GM12878 (cell line): ENCODE results near the gene NT5M. TPM values are rescaled to one million over a fixed set of nuclear protein-coding genes. Genes with fewer than 3 reads are reported as not detected.

Experiments
- CBFB ChIP-seq: IDR thresholded peaks from 2 replicates; pipeline ENCODE4 v1.6.1; 2016; ENCODE audit warnings: antibody characterized with exemption, low read depth
- EP300 ChIP-seq, 2 experiments: fragments of 150-350 bp in 1 of 2; IDR thresholded peaks; 2 replicates each; pipeline ENCODE4 v1.6.1; 2011 to 2012; ENCODE audit warnings: low read depth in 2 of 2, low read length in 2 of 2, borderline replicate concordance in 1 of 2, improper control_type of control experiment in 1 of 2, inconsistent platforms in 1 of 2; ENCODE audit not compliant: control insufficient read depth in 1 of 2
- LARP7 ChIP-seq: fragments of 450-650 bp; IDR thresholded peaks from 2 replicates; pipeline ENCODE4 v1.6.1; 2017; ENCODE audit warnings: mild to moderate bottlenecking
- MTA3 ChIP-seq: IDR thresholded peaks from 2 replicates; pipeline ENCODE4 v1.6.1; 2012; ENCODE audit warnings: low read length, inconsistent platforms, borderline replicate concordance
- MYC ChIP-seq: IDR thresholded peaks from 2 replicates; pipeline ENCODE4 v1.6.1; 2011; ENCODE audit warnings: mild to moderate bottlenecking, low read length, moderate library complexity, inconsistent platforms; ENCODE audit not compliant: insufficient read depth, insufficient replicate concordance, insufficient read length, severe bottlenecking
- PAX5 ChIP-seq: IDR thresholded peaks from 2 replicates; pipeline ENCODE4 v1.6.1; 2011; ENCODE audit warnings: low read depth, low read length, borderline replicate concordance
- POLR2A ChIP-seq: IDR thresholded peaks from 2 replicates; pipeline ENCODE4 v1.6.1; 2011; ENCODE audit warnings: low read depth, mild to moderate bottlenecking, low read length
- POU2F2 ChIP-seq: IDR thresholded peaks from 3 replicates; pipeline ENCODE4 v1.6.1; 2011; ENCODE audit warnings: low read depth, mild to moderate bottlenecking, low read length, borderline replicate concordance
- SUZ12 ChIP-seq: fragments of 200-600 bp; sonication (generic); IDR thresholded peaks from one replicate; pipeline ENCODE4 v1.6.1; 2018; ENCODE audit warnings: antibody characterized with exemption, mild to moderate bottlenecking; ENCODE audit not compliant: unreplicated experiment
- TCF3 ChIP-seq: IDR thresholded peaks from 2 replicates; pipeline ENCODE4 v1.6.1; 2012; ENCODE audit warnings: low read depth, mild to moderate bottlenecking, low read length, borderline replicate concordance; ENCODE audit not compliant: insufficient read depth
- polyA plus RNA-seq, 11 experiments: library from polyadenylated mRNA; depleted of rRNA in 4 of 11; unstranded in 6 of 11; stranded (reverse) in 5 of 11; fragments of >200 nt; fragmentation: Nextera tagmentation in 4 of 11; fragmentation: Illumina TruSeq in 1 of 11; extraction: Ambion mirVana in 4 of 11; extraction: Trizol in 1 of 11; gene quantifications; 1 replicate in 1 of 11; 2 replicates in 10 of 11; pipeline versions ENCODE4 v1.2.1 to v1.2.3, GENCODE V29; 2011 to 2016; ENCODE audit warnings: inconsistent platforms in 2 of 11, missing spikeins in 2 of 11, low read depth in 1 of 11
- total RNA-seq, 4 experiments: library from RNA; depleted of rRNA in 3 of 4; stranded (reverse); fragments of >200 nt in 3 of 4; fragmentation: Illumina TruSeq in 1 of 4; extraction: Trizol in 1 of 4; gene quantifications; 2 replicates each; pipeline versions ENCODE4 v1.2.1 to v1.2.3, GENCODE V29; 2013 to 2021
- TF ChIP-seq, protein P1 (sequence below): fragments of 450-650 bp; IDR thresholded peaks from 2 replicates; pipeline ENCODE4 v1.6.1; 2016; ENCODE audit warnings: mild to moderate bottlenecking
- TF ChIP-seq, protein P2 (sequence below): IDR thresholded peaks from 2 replicates; pipeline ENCODE4 v1.6.1; 2012; ENCODE audit warnings: low read length, inconsistent platforms
- TF ChIP-seq, protein P3 (sequence below): fragments of 450-650 bp; IDR thresholded peaks from 2 replicates; pipeline ENCODE4 v1.6.1; 2018; ENCODE audit warnings: mild to moderate bottlenecking, low read depth, moderate library complexity; ENCODE audit not compliant: partially characterized antibody
- TF ChIP-seq, protein P4 (sequence below): fragments of 150-350 bp; IDR thresholded peaks from 2 replicates; pipeline ENCODE4 v1.6.1; 2014; ENCODE audit warnings: mild to moderate bottlenecking, low read depth, low read length
- TF ChIP-seq, protein P5 (sequence below): IDR thresholded peaks from 2 replicates; pipeline ENCODE4 v1.6.1; 2012; ENCODE audit warnings: low read depth, low read length, improper control_type of control experiment
- TF ChIP-seq, protein P6 (sequence below): fragments of 450-650 bp; IDR thresholded peaks from 2 replicates; pipeline ENCODE4 v1.6.1; 2017; ENCODE audit warnings: mild to moderate bottlenecking, low read depth, inconsistent platforms; ENCODE audit not compliant: poor library complexity, severe bottlenecking

The NT5M gene
- total and polyA plus RNA-seq, 10 of the 15 experiments (the other 5 are each of a cell fraction or from before 2014, with no cell fraction given): 0.18 to 14.1 (median 2.9) TPM

DNA sequence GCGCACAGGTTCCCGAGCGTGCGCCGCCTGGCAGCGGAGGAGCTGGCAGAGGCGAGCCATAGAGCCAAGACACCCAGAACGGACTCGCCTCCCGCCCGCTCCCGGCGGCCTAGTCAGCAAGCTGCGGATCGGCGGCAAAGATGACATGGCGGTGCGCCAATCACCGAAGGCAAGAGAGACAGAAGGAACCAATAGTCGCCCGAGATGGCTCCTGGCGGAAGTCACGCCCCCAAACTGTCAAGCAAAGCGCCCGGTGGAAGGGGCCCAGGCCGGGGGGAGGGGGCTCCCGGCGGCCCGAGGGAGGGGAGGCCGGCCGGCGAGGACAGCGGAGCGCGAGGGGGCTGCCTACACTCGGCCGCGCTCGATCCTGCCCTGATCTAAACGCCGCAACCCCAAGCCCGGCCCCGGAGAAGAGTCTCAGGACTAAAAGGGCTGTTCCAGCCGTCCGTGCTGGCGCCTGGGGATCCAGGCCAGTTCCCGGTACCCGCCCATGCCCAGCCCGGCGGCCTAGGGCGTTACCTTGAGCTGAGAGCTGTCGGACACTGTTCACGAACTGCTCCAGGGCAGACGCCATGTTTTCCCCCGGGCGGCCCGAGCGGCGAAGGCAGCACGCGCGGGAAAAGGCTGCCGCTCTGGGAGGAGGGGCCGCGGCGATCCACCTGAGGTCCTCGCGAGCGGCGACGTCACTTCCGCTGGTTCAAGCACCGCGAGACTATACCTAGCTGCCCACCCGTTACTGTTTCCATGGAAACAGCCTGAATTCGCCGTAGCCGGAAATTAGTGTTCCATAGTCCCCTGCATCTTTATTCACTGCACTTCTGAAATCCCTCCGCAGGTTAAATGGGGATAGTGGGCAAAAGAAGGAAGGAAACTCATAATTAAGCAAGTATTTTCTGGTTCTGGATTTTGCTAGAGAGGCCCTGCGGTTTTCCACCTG lies 22.3 kb upstream of the NT5M start, which contains the start of gene COPS3 (continued):
- TF ChIP-seq SUZ12 (no peak), MTA3 (peak; percentile 72; the same call in 1 of the 2 replicates), TCF3 (0 out of 2 replicates have a peak, but pooled peaks have one; percentile 55), CBFB (no peak; the same call in 1 of the 2 replicates), POLR2A (peak; percentile 94), MYC (no peak), PAX5 (peak; percentile 81; the same call in 1 of the 2 replicates), LARP7 (peak; percentile 87), EP300 (IDR thresholded peaks at IDR 0.05; ENCODE audit: borderline replicate concordance in 1 of 2, control insufficient read depth in 1 of 2, low read depth in 2 of 2, low read length in 2 of 2) (no peak), POU2F2 (peak; percentile 87; the same call in 2 of the 3 replicates)
- TF ChIP-seq, protein P1, sequence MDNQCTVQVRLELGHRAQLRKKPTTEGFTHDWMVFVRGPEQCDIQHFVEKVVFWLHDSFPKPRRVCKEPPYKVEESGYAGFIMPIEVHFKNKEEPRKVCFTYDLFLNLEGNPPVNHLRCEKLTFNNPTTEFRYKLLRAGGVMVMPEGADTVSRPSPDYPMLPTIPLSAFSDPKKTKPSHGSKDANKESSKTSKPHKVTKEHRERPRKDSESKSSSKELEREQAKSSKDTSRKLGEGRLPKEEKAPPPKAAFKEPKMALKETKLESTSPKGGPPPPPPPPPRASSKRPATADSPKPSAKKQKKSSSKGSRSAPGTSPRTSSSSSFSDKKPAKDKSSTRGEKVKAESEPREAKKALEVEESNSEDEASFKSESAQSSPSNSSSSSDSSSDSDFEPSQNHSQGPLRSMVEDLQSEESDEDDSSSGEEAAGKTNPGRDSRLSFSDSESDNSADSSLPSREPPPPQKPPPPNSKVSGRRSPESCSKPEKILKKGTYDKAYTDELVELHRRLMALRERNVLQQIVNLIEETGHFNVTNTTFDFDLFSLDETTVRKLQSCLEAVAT: 0 out of 2 replicates have a peak, but pooled peaks have one; percentile 50
- TF ChIP-seq, protein P2, sequence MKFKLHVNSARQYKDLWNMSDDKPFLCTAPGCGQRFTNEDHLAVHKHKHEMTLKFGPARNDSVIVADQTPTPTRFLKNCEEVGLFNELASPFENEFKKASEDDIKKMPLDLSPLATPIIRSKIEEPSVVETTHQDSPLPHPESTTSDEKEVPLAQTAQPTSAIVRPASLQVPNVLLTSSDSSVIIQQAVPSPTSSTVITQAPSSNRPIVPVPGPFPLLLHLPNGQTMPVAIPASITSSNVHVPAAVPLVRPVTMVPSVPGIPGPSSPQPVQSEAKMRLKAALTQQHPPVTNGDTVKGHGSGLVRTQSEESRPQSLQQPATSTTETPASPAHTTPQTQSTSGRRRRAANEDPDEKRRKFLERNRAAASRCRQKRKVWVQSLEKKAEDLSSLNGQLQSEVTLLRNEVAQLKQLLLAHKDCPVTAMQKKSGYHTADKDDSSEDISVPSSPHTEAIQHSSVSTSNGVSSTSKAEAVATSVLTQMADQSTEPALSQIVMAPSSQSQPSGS: no peak
- TF ChIP-seq, protein P3, sequence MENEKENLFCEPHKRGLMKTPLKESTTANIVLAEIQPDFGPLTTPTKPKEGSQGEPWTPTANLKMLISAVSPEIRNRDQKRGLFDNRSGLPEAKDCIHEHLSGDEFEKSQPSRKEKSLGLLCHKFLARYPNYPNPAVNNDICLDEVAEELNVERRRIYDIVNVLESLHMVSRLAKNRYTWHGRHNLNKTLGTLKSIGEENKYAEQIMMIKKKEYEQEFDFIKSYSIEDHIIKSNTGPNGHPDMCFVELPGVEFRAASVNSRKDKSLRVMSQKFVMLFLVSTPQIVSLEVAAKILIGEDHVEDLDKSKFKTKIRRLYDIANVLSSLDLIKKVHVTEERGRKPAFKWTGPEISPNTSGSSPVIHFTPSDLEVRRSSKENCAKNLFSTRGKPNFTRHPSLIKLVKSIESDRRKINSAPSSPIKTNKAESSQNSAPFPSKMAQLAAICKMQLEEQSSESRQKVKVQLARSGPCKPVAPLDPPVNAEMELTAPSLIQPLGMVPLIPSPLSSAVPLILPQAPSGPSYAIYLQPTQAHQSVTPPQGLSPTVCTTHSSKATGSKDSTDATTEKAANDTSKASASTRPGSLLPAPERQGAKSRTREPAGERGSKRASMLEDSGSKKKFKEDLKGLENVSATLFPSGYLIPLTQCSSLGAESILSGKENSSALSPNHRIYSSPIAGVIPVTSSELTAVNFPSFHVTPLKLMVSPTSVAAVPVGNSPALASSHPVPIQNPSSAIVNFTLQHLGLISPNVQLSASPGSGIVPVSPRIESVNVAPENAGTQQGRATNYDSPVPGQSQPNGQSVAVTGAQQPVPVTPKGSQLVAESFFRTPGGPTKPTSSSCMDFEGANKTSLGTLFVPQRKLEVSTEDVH: peak; percentile 92
- TF ChIP-seq, protein P4, sequence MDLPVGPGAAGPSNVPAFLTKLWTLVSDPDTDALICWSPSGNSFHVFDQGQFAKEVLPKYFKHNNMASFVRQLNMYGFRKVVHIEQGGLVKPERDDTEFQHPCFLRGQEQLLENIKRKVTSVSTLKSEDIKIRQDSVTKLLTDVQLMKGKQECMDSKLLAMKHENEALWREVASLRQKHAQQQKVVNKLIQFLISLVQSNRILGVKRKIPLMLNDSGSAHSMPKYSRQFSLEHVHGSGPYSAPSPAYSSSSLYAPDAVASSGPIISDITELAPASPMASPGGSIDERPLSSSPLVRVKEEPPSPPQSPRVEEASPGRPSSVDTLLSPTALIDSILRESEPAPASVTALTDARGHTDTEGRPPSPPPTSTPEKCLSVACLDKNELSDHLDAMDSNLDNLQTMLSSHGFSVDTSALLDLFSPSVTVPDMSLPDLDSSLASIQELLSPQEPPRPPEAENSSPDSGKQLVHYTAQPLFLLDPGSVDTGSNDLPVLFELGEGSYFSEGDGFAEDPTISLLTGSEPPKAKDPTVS: no peak
- TF ChIP-seq, protein P5, sequence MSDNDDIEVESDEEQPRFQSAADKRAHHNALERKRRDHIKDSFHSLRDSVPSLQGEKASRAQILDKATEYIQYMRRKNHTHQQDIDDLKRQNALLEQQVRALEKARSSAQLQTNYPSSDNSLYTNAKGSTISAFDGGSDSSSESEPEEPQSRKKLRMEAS: no peak; the same call in 1 of the 2 replicates
- TF ChIP-seq, protein P6, sequence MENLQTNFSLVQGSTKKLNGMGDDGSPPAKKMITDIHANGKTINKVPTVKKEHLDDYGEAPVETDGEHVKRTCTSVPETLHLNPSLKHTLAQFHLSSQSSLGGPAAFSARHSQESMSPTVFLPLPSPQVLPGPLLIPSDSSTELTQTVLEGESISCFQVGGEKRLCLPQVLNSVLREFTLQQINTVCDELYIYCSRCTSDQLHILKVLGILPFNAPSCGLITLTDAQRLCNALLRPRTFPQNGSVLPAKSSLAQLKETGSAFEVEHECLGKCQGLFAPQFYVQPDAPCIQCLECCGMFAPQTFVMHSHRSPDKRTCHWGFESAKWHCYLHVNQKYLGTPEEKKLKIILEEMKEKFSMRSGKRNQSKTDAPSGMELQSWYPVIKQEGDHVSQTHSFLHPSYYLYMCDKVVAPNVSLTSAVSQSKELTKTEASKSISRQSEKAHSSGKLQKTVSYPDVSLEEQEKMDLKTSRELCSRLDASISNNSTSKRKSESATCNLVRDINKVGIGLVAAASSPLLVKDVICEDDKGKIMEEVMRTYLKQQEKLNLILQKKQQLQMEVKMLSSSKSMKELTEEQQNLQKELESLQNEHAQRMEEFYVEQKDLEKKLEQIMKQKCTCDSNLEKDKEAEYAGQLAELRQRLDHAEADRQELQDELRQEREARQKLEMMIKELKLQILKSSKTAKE: no peak
